ENCODE measurements around the gene CSMD2.
"Not testable (repeated sequence)": the region's sequence is repeated elsewhere in the genome, so short reads cannot be mapped to it uniquely, and the experiment has no call there.

The CSMD2 gene

GRCh38 chr1:34049994-34050393 is 115.0 kb downstream of the CSMD2 start:
- no peak for DNase-seq

DNA sequence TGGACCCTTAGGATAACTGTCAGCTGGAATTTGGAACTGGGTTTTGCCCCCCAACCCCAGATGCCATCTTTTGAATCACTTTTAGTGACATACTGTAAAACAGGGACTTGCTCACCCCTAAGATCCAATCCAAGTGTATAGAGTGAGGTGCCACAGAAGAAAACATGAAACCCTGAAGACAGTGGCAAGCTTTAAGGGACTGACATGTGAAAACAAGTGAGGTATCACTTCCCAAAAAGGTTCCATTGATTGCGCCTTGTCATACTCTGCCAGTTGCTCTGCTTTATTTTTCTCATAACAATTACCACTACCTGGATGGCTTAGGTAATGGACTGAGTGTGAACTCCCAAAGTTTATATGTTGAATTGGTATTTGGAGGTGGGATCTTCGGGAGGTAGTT is 115.6 kb downstream of the CSMD2 start:
- DNase-seq: no peak

DNA sequence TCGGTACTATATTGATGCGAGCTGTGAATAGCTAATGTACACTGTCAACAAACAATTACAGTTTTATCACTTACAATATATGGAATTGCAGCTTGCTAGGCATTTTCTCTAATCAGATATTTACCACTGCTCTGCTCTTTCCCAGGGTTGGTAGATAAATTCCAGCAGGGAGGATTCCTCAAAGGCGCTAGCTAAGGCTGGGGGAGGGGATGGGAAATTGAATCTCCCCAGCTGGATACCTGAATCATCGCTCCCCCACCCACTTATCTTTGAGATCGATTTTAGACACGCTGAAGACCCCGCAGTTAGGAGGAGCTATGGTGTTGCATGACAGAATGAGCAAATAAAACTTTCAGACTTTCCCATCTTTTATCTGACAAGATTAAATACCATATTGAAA is 127.2 kb downstream of the CSMD2 start:
- no peak for DNase-seq

DNA sequence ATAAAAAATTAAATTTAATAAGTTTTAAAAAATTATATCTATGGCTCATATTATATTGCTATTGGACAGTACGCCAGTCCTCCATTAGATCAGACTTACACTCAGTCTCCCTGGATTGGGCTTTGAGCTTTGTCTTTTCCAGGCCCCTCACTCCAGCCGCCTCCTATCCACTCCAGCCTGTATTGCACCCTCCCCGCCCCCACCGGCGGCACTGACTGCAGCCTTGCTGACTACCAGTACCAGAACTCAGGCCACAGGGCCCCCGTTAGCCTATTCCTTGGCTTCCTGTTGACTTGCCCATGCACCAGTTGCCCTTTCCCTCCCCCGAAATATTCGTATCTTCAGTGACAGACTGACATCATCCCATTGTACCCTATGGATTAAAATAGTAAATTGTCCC is 127.9 kb downstream of the CSMD2 start:
- no peak for DNase-seq

DNA sequence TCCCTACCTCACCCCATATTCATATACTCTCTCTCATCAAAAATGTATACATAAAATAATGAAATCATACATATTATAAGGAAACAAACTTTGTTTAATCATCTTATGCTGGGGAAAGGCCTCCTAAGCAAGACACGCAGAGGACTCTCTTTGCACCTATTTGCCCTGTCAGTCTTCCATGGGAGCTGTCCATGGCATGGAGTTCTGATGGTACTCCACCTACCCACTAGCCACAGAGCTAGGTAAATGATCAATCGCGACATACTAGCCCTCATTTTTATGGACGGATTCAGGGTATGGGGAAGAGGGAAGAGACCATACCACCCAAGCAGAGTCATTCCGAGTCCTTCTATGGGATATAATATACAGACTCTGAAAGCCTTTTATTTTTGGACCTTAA is 131.0 kb downstream of the CSMD2 start:
- no peak for DNase-seq

DNA sequence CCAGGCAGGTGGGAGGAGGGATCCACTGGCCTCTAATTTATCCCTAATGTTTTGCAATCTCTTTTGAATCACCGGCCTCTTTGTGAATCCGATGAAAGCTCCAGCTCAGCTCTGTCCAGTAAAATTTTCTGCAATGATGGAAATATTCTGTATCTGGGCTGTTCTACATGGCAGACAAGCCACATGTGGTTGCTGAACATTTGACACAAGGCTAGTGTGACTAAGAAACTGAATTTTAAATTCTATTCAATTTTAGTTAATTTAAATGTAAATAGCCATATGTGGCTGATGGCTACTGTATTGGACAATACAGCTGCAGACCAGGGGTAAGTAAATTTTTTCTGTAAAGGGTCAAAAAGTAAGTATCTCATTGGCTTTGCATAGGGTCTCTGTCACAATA is 135.1 kb downstream of the CSMD2 start:
- DNase-seq: no peak

DNA sequence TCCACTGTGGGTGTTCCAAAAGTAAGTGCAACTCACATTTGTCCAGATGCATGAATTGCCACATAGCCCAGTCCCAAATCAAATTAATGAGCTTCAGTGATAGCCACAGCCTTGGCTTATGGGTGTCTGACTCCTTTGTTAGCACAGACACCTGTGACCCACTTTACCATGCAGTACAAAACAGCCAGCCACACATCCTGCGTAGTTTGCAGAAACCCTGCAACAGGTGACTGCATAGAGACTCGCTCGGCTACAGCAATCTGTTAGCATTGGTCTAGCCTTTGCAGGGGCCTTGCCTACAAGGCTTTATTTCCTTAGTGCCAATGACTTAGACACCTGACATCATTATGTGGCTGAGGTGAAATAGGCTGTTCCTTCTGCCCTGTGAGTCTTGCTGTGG is 135.5 kb downstream of the CSMD2 start:
- DNase-seq: no peak

GRCh38 chr1:34028381-34029055 is 136.5 kb downstream of the CSMD2 start:
- DNase-seq: no peak

DNA sequence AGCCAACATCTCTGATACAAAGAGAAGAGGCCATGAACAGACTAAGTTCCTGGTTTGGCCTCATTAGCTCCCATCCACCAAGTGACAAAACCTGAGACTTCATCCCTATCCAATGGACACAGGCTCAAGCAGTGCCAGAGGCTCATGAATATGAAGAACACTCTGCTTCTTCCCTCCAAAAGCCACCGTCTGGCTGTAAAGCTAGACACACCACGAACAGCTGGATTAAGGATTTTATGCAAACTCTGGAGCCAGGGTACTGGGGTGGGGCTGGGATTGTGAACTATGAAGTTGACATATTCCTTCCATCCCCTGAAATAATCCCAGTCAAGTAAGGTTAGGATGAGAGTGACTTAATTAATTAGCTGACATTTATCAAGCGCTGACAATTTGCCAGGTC is 139.4 kb downstream of the CSMD2 start:
- DNase-seq: no peak

DNA sequence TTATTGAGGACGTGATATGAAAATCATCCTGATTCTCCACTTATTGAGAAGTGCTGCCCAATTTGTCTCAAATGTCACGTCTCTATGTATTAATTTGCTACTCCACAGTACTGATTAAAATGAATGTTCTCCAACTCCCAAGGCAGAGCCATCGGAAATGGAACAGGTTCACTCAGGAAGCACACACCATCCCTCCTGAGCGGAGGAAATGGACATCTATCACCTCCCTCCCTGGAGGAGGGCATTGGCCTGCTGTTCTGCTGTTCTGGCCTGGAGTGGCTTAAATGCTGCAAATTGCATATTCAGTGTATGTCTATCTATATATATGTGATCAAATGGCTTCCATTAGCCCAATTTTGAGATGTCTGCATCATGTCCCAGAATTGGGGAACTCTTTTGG is 140.5 kb downstream of the CSMD2 start:
- DNase-seq: no peak

- no peak for DNase-seq
Observed at GRCh38 chr1:34019741-34020552, 145.1 kb downstream of the CSMD2 start.

DNA sequence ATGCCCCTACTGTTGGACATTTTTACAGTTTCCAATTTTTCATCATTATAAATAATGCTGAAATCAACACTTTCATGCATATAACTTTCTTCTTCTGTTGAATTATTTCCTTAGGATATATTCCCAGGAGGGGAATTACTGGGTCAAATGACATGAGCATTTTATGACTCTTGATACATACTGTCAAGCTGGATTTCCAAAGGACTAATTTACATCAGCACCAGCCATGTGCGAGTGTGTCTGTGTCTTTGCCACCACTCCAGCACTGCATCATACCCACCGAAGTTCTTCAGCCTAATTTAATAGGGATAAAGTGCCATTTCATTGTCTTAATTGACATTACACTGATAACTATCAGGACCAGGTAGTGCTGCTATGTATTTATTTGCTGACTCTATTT is 146.7 kb downstream of the CSMD2 start:
- DNase-seq: no peak

DNA sequence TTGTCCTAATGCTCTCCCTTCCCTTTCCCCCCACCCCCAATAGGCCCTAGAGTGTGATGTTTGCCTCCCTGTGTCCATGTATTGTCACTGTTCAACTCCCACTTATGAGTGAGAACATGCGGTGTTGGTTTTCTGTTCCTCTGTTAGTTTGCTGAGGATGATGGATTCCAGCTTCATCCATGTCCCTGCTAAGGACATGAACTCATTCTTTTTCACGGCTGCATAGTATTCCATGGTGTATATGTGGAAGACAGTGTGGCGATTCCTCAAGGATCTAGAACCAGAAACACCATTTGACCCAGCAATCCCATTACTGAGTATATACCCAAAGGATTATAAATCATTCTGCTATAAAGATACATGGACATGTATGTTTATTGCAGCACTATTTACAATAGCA is 148.7 kb downstream of the CSMD2 start:
- not testable (repeated sequence) for DNase-seq

DNA sequence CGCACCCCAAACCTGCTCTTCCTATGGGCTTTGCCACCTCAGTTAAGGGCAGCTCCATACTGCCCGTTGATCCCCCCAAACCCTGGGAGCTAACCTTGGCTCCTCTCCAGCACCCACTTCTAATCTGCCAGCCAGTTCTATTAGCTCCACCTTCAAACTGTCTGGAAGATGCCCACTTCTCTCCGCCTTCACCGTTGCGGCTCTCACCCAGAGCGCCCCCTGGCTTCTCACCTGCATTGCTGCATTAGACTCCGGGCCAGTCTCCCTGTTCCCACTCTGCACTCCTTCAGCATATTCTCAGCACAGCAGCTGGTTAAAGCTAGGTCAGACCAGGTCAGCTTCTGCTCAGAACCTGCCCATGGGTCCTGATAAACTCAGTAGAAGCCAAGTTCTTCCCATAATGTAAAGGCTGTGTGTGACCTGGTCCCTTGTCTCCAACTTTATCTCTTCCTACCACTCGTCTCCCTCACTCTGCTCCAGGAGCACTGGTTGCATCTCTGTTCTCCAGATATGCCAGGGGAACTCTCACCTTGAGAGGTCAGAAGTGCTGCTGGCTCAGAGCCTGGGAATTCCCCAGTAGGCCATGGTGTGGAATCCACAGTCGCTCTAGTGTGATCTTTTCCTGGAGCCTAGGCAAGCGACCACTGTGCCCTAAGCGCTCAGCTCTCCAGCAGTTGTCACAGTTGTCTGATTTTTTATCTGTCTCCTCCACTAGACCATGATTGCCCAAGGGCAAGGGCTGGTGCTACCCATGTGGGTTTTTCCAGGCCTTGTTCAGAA is 150.9 kb downstream of the CSMD2 start:
- DNase-seq: no peak

DNA sequence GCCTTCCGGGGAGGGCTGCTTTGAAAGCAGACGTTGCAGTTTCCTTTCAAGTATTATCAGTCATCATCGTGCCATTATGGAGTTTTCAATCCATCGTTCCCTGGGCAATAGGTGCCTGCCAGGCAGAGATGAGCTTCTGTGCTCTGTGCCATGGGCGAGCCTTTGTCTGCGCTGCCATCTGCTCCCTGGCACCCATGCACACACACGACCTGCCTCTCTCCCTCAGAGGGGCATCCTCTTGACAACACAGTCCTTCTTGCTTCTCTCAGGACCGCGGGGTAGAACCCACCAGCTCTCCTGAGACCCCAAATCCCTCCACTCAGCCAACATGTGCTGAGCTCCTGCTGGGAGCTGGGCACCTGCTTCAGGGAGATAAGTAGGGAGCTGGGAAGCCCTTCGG is 151.9 kb downstream of the CSMD2 start:
- DNase-seq: no peak

DNA sequence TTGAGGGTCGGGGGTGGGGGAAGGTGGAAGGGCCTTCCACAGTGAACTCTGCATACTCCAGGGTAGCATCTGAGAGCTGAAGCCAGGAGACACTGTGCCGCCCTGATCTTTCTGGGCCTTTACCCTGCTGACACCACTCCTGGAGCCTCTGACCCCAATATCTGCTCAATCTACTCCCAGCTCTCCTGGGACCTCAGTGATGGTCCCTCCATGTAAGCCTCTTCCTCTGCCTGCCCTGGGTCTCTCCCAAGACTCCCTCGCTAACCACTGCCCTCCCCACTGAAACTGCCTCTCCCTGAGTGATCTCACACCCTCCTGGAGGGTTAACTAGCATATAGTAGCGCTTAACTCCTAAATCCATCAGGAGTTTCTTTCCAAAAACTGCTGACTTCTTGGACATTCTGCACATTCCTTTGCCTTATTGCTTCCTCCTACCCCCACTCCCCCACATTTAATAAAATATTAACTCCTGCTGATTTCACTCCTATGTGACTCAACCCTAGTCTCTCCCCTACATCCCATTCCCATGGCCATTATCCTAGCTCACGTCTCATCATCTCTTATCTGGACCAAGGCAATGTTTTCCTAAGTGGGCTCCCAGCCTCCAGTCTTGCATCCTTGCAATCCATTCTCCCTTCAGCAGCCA is 155.6 kb downstream of the CSMD2 start:
- no peak for DNase-seq

GRCh38 chr1:34007760-34008159 is 157.3 kb downstream of the CSMD2 start:
- no peak for DNase-seq

DNA sequence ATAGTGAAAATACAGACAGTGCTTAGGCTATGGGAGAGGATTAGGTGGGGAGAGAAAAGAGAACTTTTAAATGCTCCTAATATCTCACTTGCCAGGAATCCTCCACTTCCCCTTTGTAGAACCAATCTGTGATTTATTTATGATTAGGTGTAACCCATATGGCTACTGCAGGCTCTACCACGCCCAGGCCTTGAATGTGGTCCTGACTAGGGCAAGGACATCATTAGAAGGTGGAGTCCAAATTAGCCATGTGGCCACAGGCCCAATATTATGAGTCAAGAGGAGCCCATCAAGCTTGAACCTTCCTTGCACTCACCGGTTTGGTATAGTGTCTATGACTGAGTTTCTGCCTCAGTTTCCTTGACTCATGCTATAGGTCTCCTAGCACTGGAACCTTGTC is 159.7 kb downstream of the CSMD2 start:
- DNase-seq: no peak

GRCh38 chr1:34002810-34003209 is 162.2 kb downstream of the CSMD2 start:
- no peak for DNase-seq

DNA sequence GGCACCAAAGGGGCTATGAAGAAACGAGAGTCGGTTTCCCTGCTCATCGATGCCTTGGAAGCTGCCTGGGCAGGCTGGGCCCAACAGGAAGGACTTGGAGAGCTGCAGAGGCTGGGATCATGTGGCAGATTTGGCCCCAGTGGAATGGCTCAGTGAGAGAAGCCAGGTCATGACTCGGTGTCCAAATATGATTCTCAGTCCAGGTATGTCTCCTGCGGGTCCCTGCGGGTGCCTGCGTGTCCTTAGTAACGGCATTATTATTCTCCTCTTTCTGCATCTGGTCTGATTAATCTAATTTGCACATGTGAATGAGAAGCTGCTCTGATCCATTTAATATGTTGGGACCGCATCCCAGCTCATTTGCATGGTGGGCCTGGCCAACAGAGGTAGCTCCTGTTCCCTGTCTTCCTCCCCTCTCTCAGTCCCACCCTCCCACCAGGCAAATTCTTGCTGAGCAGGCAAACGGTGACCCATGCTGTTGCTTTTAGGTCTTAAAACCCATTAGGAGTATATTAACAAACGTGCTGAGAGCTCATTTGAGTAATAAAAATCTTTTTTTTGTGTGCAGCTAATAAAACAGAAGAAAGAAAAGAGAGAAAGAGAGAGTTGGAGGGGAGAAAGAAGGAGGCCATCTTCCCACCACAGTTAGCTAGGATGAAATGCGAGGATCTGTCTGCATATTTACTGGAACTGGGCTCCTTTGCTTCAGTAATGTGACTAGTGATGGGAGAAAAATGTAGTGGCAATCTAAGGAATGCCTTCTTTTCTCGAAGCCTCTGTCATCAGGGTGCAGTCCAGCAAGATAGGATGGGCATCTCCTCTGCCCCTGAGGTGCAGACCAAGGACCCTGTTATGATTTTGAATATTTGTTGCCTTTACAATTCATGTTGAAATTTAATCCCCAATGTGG is 167.6 kb downstream of the CSMD2 start:
- DNase-seq: no peak

- DNase-seq: no peak
Observed at GRCh38 chr1:33996281-33996680, 168.7 kb downstream of the CSMD2 start.

DNA sequence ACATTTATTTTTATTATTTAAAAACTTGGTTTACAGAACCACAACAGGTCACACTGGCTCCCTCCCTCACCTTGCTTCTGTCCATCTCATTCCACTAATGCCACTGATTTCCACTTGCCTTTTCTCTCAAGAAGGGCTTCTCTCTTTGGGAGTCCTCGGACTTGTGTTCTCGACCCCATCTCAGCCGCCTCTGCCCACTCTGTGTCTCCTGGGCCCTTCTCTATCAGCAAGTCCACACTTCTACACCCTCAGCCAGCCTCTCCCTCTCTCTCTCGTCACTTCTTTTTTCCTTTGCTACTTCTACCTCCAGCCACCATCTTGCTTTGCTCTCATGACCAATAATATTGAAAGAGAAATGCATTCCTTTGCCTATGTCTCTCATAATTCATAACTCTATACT is 171.7 kb downstream of the CSMD2 start:
- no peak for DNase-seq

Data from activated CD8-positive, alpha-beta memory T cell treated with anti-CD3 and anti-CD28 coated beads for 24 hours (primary cell).